IMR-90 (cell line): Measurements from ENCODE around the gene NSUN6. TPM values are rescaled to one million over a fixed set of nuclear protein-coding genes. Genes with fewer than 3 reads are reported as not detected.
A peak's percentile ranks its signal among the peaks of the same experiment; 100 is the strongest.

ENCODE experiments used
- ATAC-seq: fragments of 200-7000 bp; cut with Tn5 transposase; 2 replicates; pipeline ENCODE4 v1.9.1; 2020; ENCODE audit warnings: low read depth, mild to moderate bottlenecking, moderate library complexity
- BruUV-seq: library from RNA; stranded (reverse); fragments of 400-500 nt; replicated peaks from 2 replicates; lab custom pipeline; 2021; lab: Mats Ljungman, UMichigan
- CTCF ChIA-PET: fragments of 300-600 bp; formaldehyde crosslinking; extraction: SDS; loops from one replicate; lab custom pipeline; 2021; ENCODE audit warnings: antibody characterized with exemption; lab: Yijun Ruan, JAX
- POLR2A ChIA-PET: fragments of 300-600 bp; sonication (Branson Sonifier 250); formaldehyde crosslinking; loops from one replicate; lab custom pipeline; 2022; ENCODE audit warnings: antibody characterized with exemption; ENCODE audit not compliant: unreplicated experiment; lab: Charles Lee
- DNase-seq: peaks from one replicate; pipeline ENCODE4 v3.0.0; 2013
- H2AFZ ChIP-seq: replicated peaks from 2 replicates; pipeline ENCODE3; 2013; ENCODE audit warnings: low read length, mild to moderate bottlenecking; ENCODE audit not compliant: poor library complexity
- H2AK5ac ChIP-seq: 2 replicates; pipeline ENCODE4 v1.6.1; 2013; ENCODE audit warnings: low read depth, low read length, inconsistent platforms
- H2AK9ac ChIP-seq: replicated peaks from 2 replicates; pipeline ENCODE3; 2013; ENCODE audit warnings: mild to moderate bottlenecking, low read depth, low read length, moderate library complexity; ENCODE audit not compliant: poor library complexity
- H2BK120ac ChIP-seq: 2 replicates; pipeline ENCODE4 v1.6.1; 2013; ENCODE audit warnings: low read depth, low read length, inconsistent platforms
- H2BK15ac ChIP-seq: 3 replicates; pipeline ENCODE4 v1.6.1; 2013; ENCODE audit warnings: low read depth, low read length, inconsistent platforms
- H2BK20ac ChIP-seq: 2 replicates; pipeline ENCODE4 v1.6.1; 2013; ENCODE audit warnings: low read depth, mild to moderate bottlenecking, inconsistent platforms, low read length, moderate library complexity
- H2BK5ac ChIP-seq: 2 replicates; pipeline ENCODE4 v1.6.1; 2013; ENCODE audit warnings: mild to moderate bottlenecking, low read depth, low read length, inconsistent platforms; ENCODE audit not compliant: poor library complexity, severe bottlenecking
- H3K14ac ChIP-seq: replicated peaks from 2 replicates; pipeline ENCODE4 v1.6.1; 2013; ENCODE audit warnings: low read depth, low read length, inconsistent platforms
- H3K18ac ChIP-seq: 2 replicates; pipeline ENCODE4 v1.6.1; 2013; ENCODE audit warnings: low read depth, low read length, control low read depth
- H3K23ac ChIP-seq: 2 replicates; pipeline ENCODE4 v1.6.1; 2013; ENCODE audit warnings: low read depth, low read length, inconsistent platforms
- H3K27ac ChIP-seq: 2 replicates; pipeline ENCODE4 v1.5.1; 2013; ENCODE audit warnings: mild to moderate bottlenecking, control low read depth, low read length; ENCODE audit not compliant: insufficient read depth
- H3K27me3 ChIP-seq: 2 replicates; pipeline ENCODE4 v1.6.1; 2013; ENCODE audit warnings: low read length; ENCODE audit not compliant: control insufficient read depth, insufficient read depth
- H3K36me3 ChIP-seq: 2 replicates; pipeline ENCODE4 v1.6.1; 2013; ENCODE audit warnings: low read length, mixed read lengths; ENCODE audit not compliant: control insufficient read depth, insufficient read depth
- H3K4ac ChIP-seq: 2 replicates; pipeline ENCODE4 v1.6.1; 2013; ENCODE audit warnings: low read depth, low read length, inconsistent platforms
- H3K4me1 ChIP-seq: 2 replicates; pipeline ENCODE4 v1.6.1; 2013; ENCODE audit warnings: low read length, mixed read lengths; ENCODE audit not compliant: control insufficient read depth, insufficient read depth
- H3K4me2 ChIP-seq: 2 replicates; pipeline ENCODE4 v1.6.1; 2013; ENCODE audit warnings: low read depth, mild to moderate bottlenecking, control low read depth, low read length, moderate library complexity
- H3K4me3 ChIP-seq: 2 replicates; pipeline ENCODE4 v1.5.1; 2013; ENCODE audit warnings: low read depth, mild to moderate bottlenecking, control low read depth, low read length, moderate library complexity; ENCODE audit not compliant: insufficient read depth
- H3K56ac ChIP-seq: 2 replicates; pipeline ENCODE4 v1.6.1; 2013; ENCODE audit warnings: low read length, inconsistent platforms; ENCODE audit not compliant: insufficient read depth; ENCODE audit errors: extremely low read depth
- H3K79me1 ChIP-seq, 2 experiments: 2 replicates each; pipeline ENCODE4 v1.6.1; 2013; ENCODE audit warnings: low read length in 2 of 2, inconsistent platforms in 1 of 2, low read depth in 1 of 2
- H3K9ac ChIP-seq: 2 replicates; pipeline ENCODE4 v1.6.1; 2013; ENCODE audit warnings: low read depth, low read length, control low read depth
- H3K9me1 ChIP-seq: 2 replicates; pipeline ENCODE4 v1.6.1; 2013; ENCODE audit warnings: low read length, inconsistent platforms; ENCODE audit not compliant: insufficient read depth
- H3K9me3 ChIP-seq: 2 replicates; pipeline ENCODE4 v1.6.1; 2013; ENCODE audit warnings: low read length; ENCODE audit not compliant: control insufficient read depth, insufficient read depth
- H4K20me1 ChIP-seq: 2 replicates; pipeline ENCODE4 v1.6.1; 2013; ENCODE audit warnings: low read length, inconsistent platforms; ENCODE audit not compliant: insufficient read depth
- H4K5ac ChIP-seq: 2 replicates; pipeline ENCODE4 v1.6.1; 2013; ENCODE audit warnings: mild to moderate bottlenecking, low read depth, low read length, control low read depth
- H4K8ac ChIP-seq, 2 experiments: 2 replicates each; pipeline ENCODE4 v1.6.1; 2013; ENCODE audit warnings: low read depth in 2 of 2, low read length in 2 of 2, control low read depth in 1 of 2, inconsistent platforms in 1 of 2
- H4K91ac ChIP-seq: 2 replicates; pipeline ENCODE4 v1.6.1; 2013; ENCODE audit warnings: low read depth, low read length, inconsistent platforms; ENCODE audit not compliant: insufficient read depth
- CHD1 ChIP-seq: IDR thresholded peaks from 2 replicates; pipeline ENCODE4 v1.6.1; 2012; ENCODE audit warnings: low read depth, low read length, improper control_type of control experiment
- FOS ChIP-seq: fragments of 150-350 bp; IDR thresholded peaks from 2 replicates; pipeline ENCODE4 v1.6.1; 2016; ENCODE audit warnings: low read depth, low read length
- POLR2A ChIP-seq: IDR thresholded peaks from 2 replicates; pipeline ENCODE4 v1.6.1; 2012; ENCODE audit warnings: mild to moderate bottlenecking, low read depth, low read length
- WGBS, 2 experiments: methylation state at CpG; one replicate each; pipeline versions ENCODE4 v1.1.5 to v1.1.7; 2013; ENCODE audit warnings: missing lambda C conversion rate in 2 of 2; ENCODE audit not compliant: insufficient read length in 1 of 2; ENCODE audit errors: extremely low coverage in 2 of 2; 5-methylcytosine and 5-hydroxymethylcytosine counted together
- dilution Hi-C: fragments of 300-500 bp; cut with HindIII; formaldehyde crosslinking; loops from one replicate; pipeline ENCODE4 v1.14.3; 2018; ENCODE audit warnings: low sequenced_read_pairs; ENCODE audit not compliant: unreplicated experiment
- in situ Hi-C: fragments of 300-500 bp; cut with MboI; formaldehyde crosslinking; loops from 3 replicates; pipeline ENCODE4 v1.14.3; 2019; ENCODE audit warnings: low sequenced_read_pairs, inconsistent platforms, mixed read lengths
- intact Hi-C: fragments of 100-400 bp; cut with micrococcal nuclease; formaldehyde crosslinking; loops from 2 replicates; pipeline ENCODE4 v1.10.0; 2022
- polyA plus RNA-seq, 3 experiments: library from polyadenylated mRNA; depleted of rRNA; stranded (reverse); fragments of >200 nt; gene quantifications; 2 replicates each; pipeline ENCODE4 v1.2.3, GENCODE V29; 2012; ENCODE audit warnings: low replicate concordance in 1 of 3
- total RNA-seq: library from RNA; depleted of rRNA; stranded (reverse); fragments of >200 nt; gene quantifications from 2 replicates; pipeline ENCODE4 v1.2.3, GENCODE V29; 2012

The NSUN6 gene
- total and polyA plus RNA-seq, 2 of the 4 experiments (the other 2 are of a cell fraction) = 4.6 to 11.5 TPM

GRCh38 chr10:18658271-18659124 lies 7.1 kb upstream of the NSUN6 start:
- peak overlapping the region; percentile 74 for H3K18ac ChIP-seq
- no peaks in the 10 kb centered on the region for H3K27me3 ChIP-seq
- DNase-seq (peak; percentile 36), ATAC-seq (no peak)
- dilution Hi-C loops = no loop called here
- peak; percentile 97 for TF ChIP-seq POLR2A
- TF ChIP-seq FOS = no peak
- peak; percentile 93 for TF ChIP-seq CHD1
- H2BK20ac ChIP-seq = peak overlapping the region; percentile 19
- H3K9me3 ChIP-seq = no peaks in the 10 kb centered on the region
- H3K56ac ChIP-seq = peak overlapping the region; percentile 94
- H3K27ac ChIP-seq = peak overlapping the region; percentile 89
- POLR2A ChIA-PET = interaction anchor here (0.6 to 0.7 kb wide), 6 partner anchors 40 to 1997 kb away, joined by 5 to 14 read pairs (median 8); no protein-coding TSS in a partner anchor
- peak overlapping the region; percentile 95 for H3K4me3 ChIP-seq
- WGBS, 2 experiments = 93% methylated on average over 2 of the region's 23 CpGs; no CpG with 5 or more reads in 1 of the 2 experiments
- H3K36me3 ChIP-seq = peaks cover 3% of the 10 kb centered on the region; the same call in 1 of the 2 replicates
- H3K14ac ChIP-seq = peak overlapping the region; percentile 96
- peak overlapping the region; percentile 95 for H3K4me2 ChIP-seq
- H2AK5ac ChIP-seq = peak overlapping the region; percentile 76
- peak overlapping the region; percentile 88 to 96 for H4K8ac ChIP-seq
- peak overlapping the region; percentile 92 for H3K4ac ChIP-seq
- in situ Hi-C loops = no loop called here
- H2BK5ac ChIP-seq = peak overlapping the region; percentile 92
- CTCF ChIA-PET = interaction anchor here (0.6 kb wide), 1 partner anchor 9 kb away, joined by 4 read pairs; no protein-coding TSS in a partner anchor
- H3K9me1 ChIP-seq = peaks cover 3% of the 10 kb centered on the region; the same call in 1 of the 2 replicates
- H3K9ac ChIP-seq = peak overlapping the region; percentile 95
- peak overlapping the region; percentile 97 for H2AFZ ChIP-seq
- peak overlapping the region; percentile 84 for H2BK120ac ChIP-seq
- peaks cover 8% of the 10 kb centered on the region; the same call in 1 of the 2 replicates for H4K20me1 ChIP-seq
- H2AK9ac ChIP-seq = peak overlapping the region; percentile 97
- H4K91ac ChIP-seq = peak overlapping the region; percentile 95
- H2BK15ac ChIP-seq = peak overlapping the region; percentile 90; the same call in 2 of the 3 replicates
- peak overlapping the region; percentile 81 for H4K5ac ChIP-seq
- intact Hi-C loops = loop anchor here (2.0 kb wide), 1 partner anchor 238 kb away; no protein-coding TSS in a partner anchor
- TSS peak; percentile 96 for BruUV-seq
- peaks cover 7 to 24% of the 10 kb centered on the region in 2 experiments for H3K79me1 ChIP-seq
- peak overlapping the region; percentile 85 for H3K23ac ChIP-seq
- H3K4me1 ChIP-seq = no peaks in the 10 kb centered on the region; the same call in 1 of the 2 replicates
